HG02763 (cell line): Measurements from ENCODE around the gene GADD45A.

ENCODE experiments used
- ATAC-seq: cut with Tn5 transposase; IDR thresholded peaks from one replicate; pipeline ENCODE4 v1.9.1; 2021; ENCODE audit warnings: mild to moderate bottlenecking, moderate library complexity; ENCODE audit not compliant: unreplicated experiment

The GADD45A gene

GRCh38 chr1:67666636-67667035 is 18.4 kb upstream of the GADD45A start:
- ATAC-seq: no peak

GRCh38 chr1:67668660-67669059 is 16.3 kb upstream of the GADD45A start:
- no peak for ATAC-seq

DNA sequence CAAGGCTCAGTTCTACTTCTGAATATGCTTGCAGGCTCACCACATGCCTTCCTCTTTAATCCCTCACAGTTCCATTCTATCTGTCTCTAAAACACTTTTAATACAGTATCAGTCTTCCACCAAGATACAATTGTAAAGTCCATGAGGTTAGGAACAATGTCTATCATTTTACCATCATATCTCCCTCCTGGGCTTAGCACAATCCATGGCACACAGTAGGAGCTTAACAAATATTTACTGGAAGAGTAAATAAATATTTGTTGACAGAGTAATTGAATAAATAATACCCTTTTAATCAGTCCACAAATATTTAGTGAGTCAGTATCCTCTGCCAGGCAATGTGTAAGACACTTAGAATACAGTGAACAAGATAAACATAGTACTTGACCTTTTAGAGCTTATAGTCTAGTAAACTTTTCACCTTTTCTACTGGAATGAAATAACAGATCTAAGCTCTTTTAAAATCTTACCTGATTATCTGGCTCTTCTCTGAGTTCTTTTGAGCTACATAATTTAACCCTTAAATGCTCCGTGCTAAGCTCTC is 12.7 kb upstream of the GADD45A start:
- ATAC-seq: no peak

- ATAC-seq: no peak
Observed at GRCh38 chr1:67673468-67674201, 11.4 kb upstream of the GADD45A start.

GRCh38 chr1:67674260-67675011 is 10.6 kb upstream of the GADD45A start:
- ATAC-seq: no peak

DNA sequence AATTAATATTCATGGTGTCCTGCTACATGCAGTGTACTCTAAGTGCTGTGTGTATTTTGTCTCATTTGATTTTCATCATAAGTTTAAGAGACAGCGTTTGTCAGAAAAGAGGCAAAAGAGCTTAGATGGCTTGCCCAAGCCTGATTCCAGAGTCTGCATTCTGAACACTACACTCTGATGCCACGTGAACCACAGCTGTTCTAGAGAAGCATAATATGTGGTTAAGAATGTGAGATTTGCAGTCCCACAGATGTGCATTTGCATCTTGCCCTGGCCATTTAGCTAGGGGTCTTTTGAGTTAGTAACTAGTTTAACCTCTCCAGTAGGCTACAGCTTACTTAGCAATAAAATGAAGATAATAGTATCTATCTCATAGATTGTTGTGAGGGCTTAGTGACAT is 9.2 kb upstream of the GADD45A start:
- ATAC-seq: peak; percentile 93

- ATAC-seq: no peak
Observed at GRCh38 chr1:67676287-67676686, 8.7 kb upstream of the GADD45A start.

DNA sequence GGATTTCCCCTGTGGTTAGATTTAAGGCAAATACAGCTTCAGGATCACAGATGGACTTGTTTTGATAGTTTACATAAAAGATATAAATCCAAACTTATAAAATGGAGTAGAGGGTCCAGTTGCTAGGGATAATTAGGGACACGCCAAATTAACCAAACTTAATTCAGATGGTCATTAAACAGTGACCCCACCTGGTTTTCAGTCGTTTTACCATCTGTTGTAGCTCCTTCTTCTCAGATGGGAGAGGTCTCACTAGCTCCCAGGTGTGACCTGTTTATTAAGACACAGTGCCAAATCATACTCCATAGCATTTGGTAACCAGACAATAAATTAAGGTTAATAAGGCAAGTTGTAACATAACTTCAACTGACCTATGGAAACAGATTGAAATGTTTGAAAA is 8.1 kb upstream of the GADD45A start:
- ATAC-seq: no peak

DNA sequence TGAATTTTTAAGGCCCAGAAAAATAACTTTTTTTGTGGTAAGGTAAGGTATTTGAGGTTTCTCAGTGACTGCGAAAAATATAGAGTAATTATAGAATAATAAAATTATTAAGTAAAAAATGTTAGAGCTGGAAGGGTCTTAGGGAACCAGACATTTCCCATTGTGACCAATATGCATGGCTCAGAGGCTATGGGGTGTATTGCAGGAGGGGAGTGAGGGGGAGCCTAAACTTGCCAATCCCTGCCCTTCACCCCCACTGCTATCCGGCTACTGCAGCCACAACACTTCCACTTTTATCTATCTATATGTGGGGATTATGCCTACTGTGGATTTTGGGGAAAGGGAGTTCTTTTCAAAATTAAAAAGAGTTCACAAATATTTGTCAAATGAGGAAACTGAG is 7.6 kb upstream of the GADD45A start:
- ATAC-seq: no peak

DNA sequence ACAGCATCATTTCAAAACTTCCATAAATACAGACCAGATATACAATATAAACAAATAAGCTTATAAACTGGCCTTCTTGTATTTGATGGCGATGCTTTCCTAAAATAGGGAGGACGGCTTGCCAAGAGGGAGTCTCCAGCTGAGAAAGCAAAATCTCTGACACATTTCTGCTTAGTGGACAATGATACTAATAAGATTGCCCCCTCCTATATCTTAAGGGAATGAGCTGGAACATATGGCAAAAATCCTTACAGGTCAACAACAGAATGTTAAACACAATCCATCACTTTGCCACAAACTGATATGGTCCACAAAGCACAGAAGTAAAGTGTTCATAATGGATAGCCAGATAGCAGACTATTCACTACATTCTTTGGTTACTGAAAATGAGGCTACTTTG is 7.1 kb upstream of the GADD45A start:
- no peak for ATAC-seq

DNA sequence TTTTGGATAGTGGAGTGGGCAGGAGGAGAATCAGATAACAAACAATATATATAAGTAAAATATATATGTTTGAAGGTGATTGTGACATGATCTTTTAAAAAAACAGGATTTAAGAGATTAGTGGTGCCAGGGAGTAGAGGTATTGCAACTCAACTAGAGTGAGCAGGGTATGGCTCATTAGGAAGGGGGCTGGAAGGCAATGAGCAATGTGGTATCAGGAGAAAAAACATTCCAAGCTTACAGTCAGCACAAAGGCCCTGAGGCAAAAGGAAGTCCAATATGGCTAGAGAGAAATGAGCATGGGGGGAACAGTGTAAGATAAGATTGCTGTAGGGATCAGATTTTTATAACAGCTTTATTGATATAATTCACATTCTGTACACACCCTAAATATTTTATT is 5.3 kb upstream of the GADD45A start:
- no peak for ATAC-seq

- ATAC-seq: no peak
Observed at GRCh38 chr1:67680486-67680885, 4.5 kb upstream of the GADD45A start.

GRCh38 chr1:67682659-67683197 is 2.3 kb upstream of the GADD45A start:
- no peak for ATAC-seq

DNA sequence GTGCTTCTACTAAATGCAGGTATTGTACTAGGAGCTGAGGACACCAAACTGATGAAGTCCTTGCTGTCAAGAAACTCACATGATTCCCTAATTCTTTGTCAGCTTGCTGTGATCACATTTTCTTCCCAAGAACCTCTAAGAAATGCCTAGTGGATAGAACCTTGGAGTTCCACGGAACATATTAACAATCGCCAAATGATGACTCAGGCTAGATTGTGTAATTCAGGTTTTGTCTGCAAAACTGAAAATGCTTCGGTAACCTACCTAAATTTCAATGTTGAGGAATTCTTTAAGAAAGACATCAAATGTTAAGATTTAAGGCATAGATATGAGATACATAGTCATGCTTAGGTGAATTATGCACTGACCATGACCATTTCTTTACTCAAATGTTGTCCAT is 1.7 kb upstream of the GADD45A start:
- no peak for ATAC-seq

- no peak for ATAC-seq
Observed at GRCh38 chr1:67683766-67684525, 1.1 kb upstream of the GADD45A start.

DNA sequence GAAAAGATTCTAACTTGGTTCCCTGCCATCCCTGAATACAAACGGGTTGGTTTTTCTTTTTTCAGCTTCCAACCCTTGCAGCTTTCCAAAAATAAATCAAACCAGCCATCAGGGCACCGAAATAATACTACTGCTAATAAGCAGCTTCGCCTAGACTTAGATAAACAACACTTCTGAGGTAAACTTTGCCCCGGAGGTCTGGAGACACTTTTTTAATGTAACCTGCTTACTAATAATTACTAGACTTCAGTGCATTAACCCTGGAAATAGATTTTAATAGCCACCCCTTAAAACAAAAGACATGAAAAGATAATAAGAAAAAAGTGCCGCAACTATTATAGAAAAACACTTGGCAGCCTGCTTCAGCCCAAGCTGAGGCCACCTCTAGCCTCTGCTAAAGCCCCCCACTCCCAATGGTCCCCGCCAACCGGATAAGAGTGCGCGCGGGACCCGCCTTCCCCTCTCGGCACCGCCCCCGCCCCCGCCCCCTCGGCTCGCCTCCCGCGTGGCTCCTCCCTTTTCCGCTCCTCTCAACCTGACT is 405 bp upstream of the GADD45A start:
- ATAC-seq: no peak

DNA sequence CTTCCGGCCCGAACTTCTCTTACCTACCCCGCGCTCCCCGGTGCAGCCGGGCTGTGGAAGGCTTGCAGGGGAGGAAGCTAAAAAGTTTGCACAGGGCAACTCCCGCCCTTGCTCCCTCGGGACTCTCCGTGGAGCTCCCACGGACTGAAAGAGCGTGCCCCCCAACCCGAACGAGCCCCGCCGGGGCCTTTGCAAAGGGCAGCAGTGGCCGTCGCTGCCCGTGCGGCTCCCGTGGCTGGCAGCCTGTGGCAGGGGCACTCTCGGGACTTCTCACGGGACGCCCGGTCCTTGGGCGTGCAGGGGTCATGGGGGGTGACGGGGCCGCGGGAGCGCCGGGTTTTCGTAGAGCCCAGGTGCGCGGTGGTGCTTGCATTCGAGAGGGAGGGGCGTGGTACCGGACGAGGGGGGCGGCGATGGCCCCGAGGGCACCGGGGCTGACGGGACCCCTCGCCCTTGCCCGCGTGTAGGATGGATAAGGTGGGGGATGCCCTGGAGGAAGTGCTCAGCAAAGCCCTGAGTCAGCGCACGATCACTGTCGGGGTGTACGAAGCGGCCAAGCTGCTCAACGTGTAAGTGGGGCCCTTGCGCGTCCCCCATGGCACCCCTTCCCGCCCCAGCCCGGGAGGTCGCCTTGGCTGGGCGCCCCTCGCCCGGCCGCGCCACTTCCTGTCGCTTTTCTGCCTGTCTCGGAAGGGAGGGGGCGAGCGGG is 711 bp downstream of the GADD45A start:
- peak; percentile 3 for ATAC-seq

DNA sequence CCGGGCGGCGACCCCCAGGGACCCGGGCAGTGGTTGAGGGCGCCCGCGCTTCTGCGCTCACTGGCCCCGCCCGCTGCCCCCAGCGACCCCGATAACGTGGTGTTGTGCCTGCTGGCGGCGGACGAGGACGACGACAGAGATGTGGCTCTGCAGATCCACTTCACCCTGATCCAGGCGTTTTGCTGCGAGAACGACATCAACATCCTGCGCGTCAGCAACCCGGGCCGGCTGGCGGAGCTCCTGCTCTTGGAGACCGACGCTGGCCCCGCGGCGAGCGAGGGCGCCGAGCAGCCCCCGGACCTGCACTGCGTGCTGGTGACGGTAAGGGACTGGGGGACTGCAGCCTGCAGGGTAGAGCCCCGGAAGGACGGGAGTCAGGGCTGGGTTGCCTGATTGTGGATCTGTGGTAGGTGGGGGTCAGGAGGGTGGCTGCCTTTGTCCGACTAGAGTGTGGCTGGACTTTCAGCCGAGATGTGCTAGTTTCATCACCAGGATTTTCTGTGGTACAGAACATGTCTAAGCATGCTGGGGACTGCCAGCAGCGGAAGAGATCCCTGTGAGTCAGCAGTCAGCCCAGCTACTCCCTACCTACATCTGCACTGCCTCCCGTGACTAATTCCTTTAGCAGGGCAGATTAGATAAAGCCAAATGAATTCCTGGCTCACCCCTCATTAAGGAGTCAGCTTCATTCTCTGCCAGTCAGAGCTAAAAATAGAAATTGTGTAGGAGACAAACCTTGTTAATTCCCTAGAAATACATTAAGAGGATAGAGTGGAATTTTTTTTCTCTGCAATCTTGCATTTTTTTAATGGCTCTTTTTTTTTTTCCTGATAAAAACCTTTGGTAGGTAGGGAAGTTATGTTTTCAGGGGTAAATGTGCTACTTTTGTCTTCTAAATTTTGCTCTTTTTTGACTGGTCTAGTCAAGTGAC is 1.5 kb downstream of the GADD45A start:
- peak; percentile 30 for ATAC-seq

- ATAC-seq: no peak
Observed at GRCh38 chr1:67687198-67687545, 2.2 kb downstream of the GADD45A start.
